ENCODE data around the gene ACOX3.
A peak's percentile ranks its signal among the peaks of the same experiment; 100 is the strongest.

The ACOX3 gene

GRCh38 chr4:8334786-8335460 is 105.6 kb downstream of the ACOX3 start:
- DNase-seq (ENCODE audit: low spot score), result no peak

DNA sequence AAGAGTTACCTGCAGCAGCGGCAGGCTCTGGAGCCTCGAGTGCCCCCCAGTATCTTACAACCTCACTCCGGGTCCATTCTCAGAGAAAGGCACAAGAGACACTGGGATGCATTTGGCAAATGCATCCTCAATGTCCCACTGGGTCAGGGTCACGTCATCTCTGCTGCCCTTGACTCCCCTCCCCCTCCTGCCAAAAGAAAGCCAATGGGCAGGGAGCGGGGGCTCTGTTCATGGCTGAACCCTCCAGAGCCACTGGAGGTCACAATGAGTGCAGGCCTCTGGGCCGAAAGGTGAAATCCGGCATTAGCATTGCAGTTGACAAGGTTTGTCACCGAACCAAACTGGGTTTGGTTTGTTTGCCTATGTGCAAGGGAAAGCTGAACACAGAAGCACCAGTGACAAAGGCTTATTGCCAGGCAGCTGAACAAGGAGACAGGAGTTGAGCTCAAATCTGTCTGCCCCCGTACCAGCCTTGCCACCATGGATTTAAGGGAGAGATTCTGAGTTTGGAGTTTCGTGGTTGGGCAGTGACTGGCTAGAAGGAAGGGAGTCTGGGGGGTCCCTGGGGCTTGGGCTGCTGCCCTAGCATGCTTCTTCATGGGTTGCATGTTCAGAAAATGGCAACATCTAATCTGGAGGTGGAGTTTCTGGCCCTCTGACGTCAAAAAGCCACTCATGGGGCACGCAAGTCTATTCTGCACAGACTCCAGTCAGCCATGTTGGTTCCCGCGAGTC is 106.6 kb downstream of the ACOX3 start:
- DNase-seq (ENCODE audit: low spot score), result no peak

DNA sequence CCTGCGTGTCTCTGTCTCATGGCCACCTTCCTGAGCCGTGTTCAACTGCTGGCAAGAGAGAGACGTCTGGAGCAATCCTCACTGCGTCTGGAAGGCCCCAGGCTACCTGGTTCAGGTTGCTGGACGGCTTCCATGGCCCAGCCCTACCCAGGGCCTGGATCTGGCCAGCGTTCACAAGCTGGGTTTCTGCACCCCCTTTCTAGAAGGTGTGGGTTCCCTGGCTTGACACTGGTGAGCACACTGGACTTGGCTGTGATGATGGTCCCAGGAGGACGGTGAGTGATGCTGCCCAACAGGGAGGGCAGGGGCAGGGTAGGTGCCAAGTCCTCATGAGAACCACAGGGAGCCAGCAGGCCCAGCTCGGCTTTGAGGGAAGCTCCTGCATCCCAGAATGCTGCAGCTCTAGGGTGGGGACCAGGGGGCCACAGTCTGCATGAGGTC is 107.6 kb downstream of the ACOX3 start:
- no peak for DNase-seq (ENCODE audit: low spot score)

DNA sequence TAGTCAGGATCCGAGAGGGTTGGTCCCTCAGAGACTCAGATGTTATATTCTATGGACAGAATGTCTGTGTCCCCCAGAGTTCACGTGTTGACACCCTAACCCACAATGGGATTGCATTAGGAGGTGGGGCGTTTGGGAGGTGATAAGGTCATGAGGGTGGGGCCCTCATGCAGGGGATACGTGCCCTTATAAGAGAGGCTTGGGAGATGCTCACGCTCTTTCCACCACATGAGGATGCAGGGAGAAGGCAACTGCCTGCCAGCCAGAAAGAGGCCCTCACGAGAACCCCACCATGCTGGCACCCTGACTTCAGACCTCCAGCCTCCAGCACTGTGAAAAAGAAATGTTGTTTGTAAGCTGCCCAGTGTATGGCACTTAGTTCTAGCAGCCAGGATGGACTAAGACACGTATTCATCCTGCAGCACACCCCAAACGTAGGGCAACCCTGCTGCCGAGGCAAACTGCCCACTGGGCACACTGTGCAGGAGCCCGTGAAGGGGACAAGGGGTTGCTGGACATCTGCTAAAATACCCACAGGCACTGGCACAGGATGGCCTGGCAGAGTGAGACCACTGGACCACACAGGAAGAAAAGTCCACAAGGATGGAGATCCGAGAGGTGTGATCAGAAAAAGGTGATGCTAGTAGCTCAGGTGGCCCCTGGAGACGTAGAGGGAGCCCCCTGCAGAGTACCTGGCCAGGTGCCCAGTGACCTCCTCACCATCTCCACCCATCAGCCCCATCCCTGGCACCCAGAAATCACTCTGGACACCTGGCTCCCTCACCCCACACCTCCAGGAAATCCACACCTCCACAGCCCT is 108.3 kb downstream of the ACOX3 start:
- DNase-seq (ENCODE audit: low spot score), result no peak

DNA sequence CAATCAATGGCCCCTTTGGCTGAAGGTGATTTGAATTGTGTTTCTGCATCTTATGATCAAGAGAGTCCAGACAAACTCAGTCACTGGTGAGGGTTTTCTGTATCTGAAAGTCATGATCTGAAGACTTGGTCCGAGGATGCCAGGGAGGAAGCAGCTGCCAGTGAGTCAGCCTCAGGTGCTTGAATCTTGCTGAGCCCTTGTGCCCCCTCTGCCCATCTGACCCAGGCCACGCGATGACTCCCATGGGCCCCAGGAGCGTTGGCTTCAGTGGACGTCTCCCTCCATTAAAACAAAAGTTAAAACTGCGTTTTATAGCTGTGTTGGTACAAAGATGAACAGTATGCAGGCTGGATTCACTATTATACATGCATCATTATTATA is 109.0 kb downstream of the ACOX3 start:
- no peak for DNase-seq (ENCODE audit: low spot score)

GRCh38 chr4:8330821-8331574 is 109.5 kb downstream of the ACOX3 start:
- DNase-seq (ENCODE audit: low spot score), result peak; percentile 50

GRCh38 chr4:8329859-8330761 is 110.4 kb downstream of the ACOX3 start:
- no peak for DNase-seq (ENCODE audit: low spot score)

GRCh38 chr4:8329560-8329858 is 111.0 kb downstream of the ACOX3 start:
- no peak for DNase-seq (ENCODE audit: low spot score)

DNA sequence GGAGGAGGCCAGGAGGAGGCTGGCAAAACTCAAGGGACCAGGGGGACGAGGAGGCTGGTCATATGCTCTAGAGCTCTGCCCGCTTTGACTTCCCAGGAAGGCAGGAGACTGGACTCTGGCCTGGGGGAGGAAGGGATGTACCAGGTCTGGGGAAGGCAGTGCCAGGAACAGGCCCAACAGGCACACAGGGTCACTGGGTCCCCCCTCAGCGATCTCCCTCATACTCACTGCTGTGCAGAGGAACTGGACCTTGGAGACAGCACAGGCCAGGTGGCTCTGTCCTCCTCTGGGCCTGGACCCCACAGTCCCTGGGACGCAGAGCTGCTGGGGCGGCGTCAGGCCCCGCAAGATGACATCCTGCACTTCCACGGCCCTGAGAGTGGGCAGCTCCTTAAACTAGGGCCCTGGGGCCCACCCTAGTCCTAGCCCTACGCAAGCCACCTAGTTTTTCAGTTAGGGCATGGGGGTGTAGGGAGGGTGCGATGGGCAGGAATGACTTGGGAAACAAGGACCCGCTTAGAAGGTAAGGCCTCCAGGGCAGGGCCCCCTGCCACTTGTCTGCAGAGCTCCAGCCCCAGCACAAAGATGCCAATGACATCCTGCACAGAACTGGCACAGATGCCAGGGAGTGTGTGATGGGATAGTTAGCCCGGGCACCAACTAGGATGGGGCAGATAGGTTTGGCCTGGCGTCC is 111.5 kb downstream of the ACOX3 start:
- DNase-seq (ENCODE audit: low spot score), result no peak

- no peak for DNase-seq (ENCODE audit: low spot score)
Measured at GRCh38 chr4:8328456-8328855, 112.1 kb downstream of the ACOX3 start.

- no peak for DNase-seq (ENCODE audit: low spot score)
Measured at GRCh38 chr4:8326206-8326605, 114.3 kb downstream of the ACOX3 start.

- DNase-seq (ENCODE audit: low spot score), result no peak
Measured at GRCh38 chr4:8325291-8325973, 115.1 kb downstream of the ACOX3 start.

GRCh38 chr4:8324640-8325239 is 115.8 kb downstream of the ACOX3 start:
- no peak for DNase-seq (ENCODE audit: low spot score)

DNA sequence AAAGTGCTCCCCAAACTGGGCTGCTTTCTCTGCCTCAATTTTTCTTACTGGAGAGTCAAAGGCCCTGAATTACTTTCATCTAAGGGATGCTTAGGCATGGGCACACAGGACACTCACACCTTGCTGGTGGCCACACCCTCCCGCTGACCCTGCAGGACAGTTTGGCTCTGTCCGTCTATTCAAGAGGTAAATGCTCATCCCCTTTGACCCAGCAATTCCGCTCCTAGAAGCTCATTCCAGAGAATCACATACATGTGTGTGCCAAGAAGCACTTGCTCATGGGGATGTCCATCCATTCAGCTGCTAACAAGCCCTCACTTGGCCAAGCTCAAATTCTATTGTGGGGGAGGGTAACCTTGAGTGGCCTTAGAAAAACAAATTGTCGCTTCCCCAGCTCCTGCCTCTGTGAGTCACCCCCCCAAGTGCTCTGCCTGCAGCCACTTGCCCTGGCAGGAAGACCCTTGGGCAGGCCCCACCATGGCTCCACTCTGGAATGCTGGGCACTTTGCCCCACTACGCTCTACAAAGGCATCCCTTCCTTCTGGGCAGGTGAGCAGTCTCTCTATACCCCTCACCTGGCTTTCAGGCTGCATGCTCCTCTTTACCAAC is 116.5 kb downstream of the ACOX3 start:
- DNase-seq (ENCODE audit: low spot score), result no peak

- DNase-seq (ENCODE audit: low spot score), result no peak
Measured at GRCh38 chr4:8322794-8323704, 117.5 kb downstream of the ACOX3 start.

- no peak for DNase-seq (ENCODE audit: low spot score)
Measured at GRCh38 chr4:8321771-8322170, 118.8 kb downstream of the ACOX3 start.

GRCh38 chr4:8321220-8321619 is 119.3 kb downstream of the ACOX3 start:
- DNase-seq (ENCODE audit: low spot score), result no peak

DNA sequence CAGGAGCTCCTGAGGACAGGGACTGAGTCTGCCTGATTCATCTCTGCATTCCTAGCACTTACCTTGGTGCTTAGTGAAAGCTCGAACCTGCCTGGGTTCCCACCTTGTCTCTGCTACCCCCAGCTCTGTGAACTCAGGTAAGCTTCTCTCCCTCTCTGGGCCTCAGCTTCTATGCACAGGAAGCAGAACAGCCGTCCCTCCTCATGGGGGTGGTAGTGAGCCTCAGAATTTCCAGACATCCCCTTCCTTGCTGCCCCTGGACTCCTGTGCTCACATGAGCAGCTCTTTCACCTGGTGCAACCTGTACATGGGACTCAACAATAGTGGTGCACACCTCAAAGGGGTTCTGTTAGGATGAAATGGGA is 120.2 kb downstream of the ACOX3 start:
- no peak for DNase-seq (ENCODE audit: low spot score)

Data from AG08395 (cell line).